ENCODE measurements around the gene SKOR1. TPM values are rescaled to one million over a fixed set of nuclear protein-coding genes. Genes with fewer than 3 reads are reported as not detected.

The SKOR1 gene
- total and polyA plus RNA-seq, 9 donors, result 0.05 to 1.2 (median 0.88) TPM

GRCh38 chr15:67839929-67840748 is 14.8 kb downstream of the SKOR1 start, which contains the start of gene RNU6-1:
Gene RNU6-1 (minus strand): TSS chr15:67840045.
- intact Hi-C loops (cut with DNase I), result loop anchor here (5.0 to 10.0 kb wide), 6 partner anchors 298 to 895 kb away; partner anchors contain the start of genes C15orf61 (in 1 of the 4) and MAP2K5 (in 1 of the 4)
- DNase-seq, result peak; percentile 94 to 97 (median 95)
- peak within 1 kb of the TSS; percentile 80 for H3K4me3 ChIP-seq
- no peaks in the 10 kb centered on the region for H3K9me3 ChIP-seq
- H3K36me3 ChIP-seq, result no peaks in the 10 kb centered on the region
- 0% methylated on average over 43 to 62 of the region's 62 CpGs for WGBS, 3 donors
- peak within 1 kb of the TSS; percentile 95 to 99 for H3K27ac ChIP-seq
- TF ChIP-seq EP300 (IDR thresholded peaks at IDR 0.05), result no peak
- peak; percentile 92 for TF ChIP-seq POLR2A (IDR thresholded peaks at IDR 0.05)
- no peak for TF ChIP-seq CTCF (IDR thresholded peaks at IDR 0.05)
- no peaks in the 10 kb centered on the region for H3K27me3 ChIP-seq
- peaks cover 19% of the 10 kb centered on the region for H3K4me1 ChIP-seq (ENCODE audit: insufficient read depth)

- peak in 2 of 5 donors; percentile 35 to 42 for DNase-seq
- WGBS, 3 donors, result 18 to 23% (median 20%) methylated on average over 17 of the region's 17 CpGs
- intact Hi-C loops (cut with DNase I), result no loop called here
Observed at GRCh38 chr15:67840749-67841512, 15.6 kb downstream of the SKOR1 start.

GRCh38 chr15:67841513-67841762 is 16.1 kb downstream of the SKOR1 start:
- Histone ChIP-seq H3K4me3 (no peak overlapping the region), H3K36me3 (no peaks in the 10 kb centered on the region), H3K9me3 (no peaks in the 10 kb centered on the region), H3K27me3 (no peaks in the 10 kb centered on the region), H3K27ac (peak overlapping the region in 1 of 2 donors; percentile 99), H3K4me1 (ENCODE audit: insufficient read depth) (peaks cover 14% of the 10 kb centered on the region)
- no peak for DNase-seq
- WGBS, 3 donors, result 65 to 67% (median 66%) methylated on average over 4 of the region's 4 CpGs
- no peak for TF ChIP-seq EP300 (IDR thresholded peaks at IDR 0.05)
- TF ChIP-seq CTCF (IDR thresholded peaks at IDR 0.05), result no peak
- no peak for TF ChIP-seq POLR2A (IDR thresholded peaks at IDR 0.05)
- intact Hi-C loops (cut with DNase I), result no loop called here

More at GRCh38 chr15:67840749-67841512, 15.6 kb downstream of the SKOR1 start:
- H3K27me3 ChIP-seq, result no peaks in the 10 kb centered on the region
- peak overlapping the region; percentile 80 for H3K4me3 ChIP-seq
- no peak for TF ChIP-seq CTCF (IDR thresholded peaks at IDR 0.05)
- no peak for TF ChIP-seq EP300 (IDR thresholded peaks at IDR 0.05)
- TF ChIP-seq POLR2A (IDR thresholded peaks at IDR 0.05), result no peak
- H3K4me1 ChIP-seq (ENCODE audit: insufficient read depth), result peaks cover 16% of the 10 kb centered on the region
- H3K36me3 ChIP-seq, result no peaks in the 10 kb centered on the region
- H3K9me3 ChIP-seq, result no peaks in the 10 kb centered on the region
- peak overlapping the region; percentile 95 to 99 for H3K27ac ChIP-seq

- TF ChIP-seq EP300 (IDR thresholded peaks at IDR 0.05) (no peak), CTCF (IDR thresholded peaks at IDR 0.05) (no peak), POLR2A (IDR thresholded peaks at IDR 0.05) (no peak)
- H3K9me3 ChIP-seq, result no peaks in the 10 kb centered on the region
- peak overlapping the region; percentile 28 to 44 for H3K27ac ChIP-seq
- no peak overlapping the region for H3K4me3 ChIP-seq
- DNase-seq, result peak in 3 of 5 donors; percentile 22 to 33 (median 27)
- H3K4me1 ChIP-seq (ENCODE audit: insufficient read depth), result peaks cover 14% of the 10 kb centered on the region
- intact Hi-C loops (cut with DNase I), result no loop called here
- H3K36me3 ChIP-seq, result no peaks in the 10 kb centered on the region
- H3K27me3 ChIP-seq, result no peaks in the 10 kb centered on the region
- 33 to 41% (median 39%) methylated on average over 7 of the region's 7 CpGs for WGBS, 3 donors
Observed at GRCh38 chr15:67843092-67843501, 17.8 kb downstream of the SKOR1 start.
